Thoracic aorta (tissue), 2 donors: ENCODE data around the gene SCP2D1. TPM values are rescaled to one million over a fixed set of nuclear protein-coding genes. Genes with fewer than 3 reads are reported as not detected.

Experiments
- ATAC-seq: fragments of 150-250 bp; one replicate; pipeline ENCODE4 v1.8.0; 2017; ENCODE audit warnings: low read depth; ENCODE audit not compliant: insufficient number of reproducible peaks, low FRiP score
- DNase-seq: peaks from one replicate; pipeline ENCODE4 v3.0.0-alpha.2; 2020; ENCODE audit warnings: low spot score
- H3K27ac ChIP-seq, 2 donors: fragments of 200-600 bp; sonication (generic); 1 replicate in 1 of 2; 2 replicates in 1 of 2; pipeline ENCODE4 v1.5.1; 2016; ENCODE audit warnings: mild to moderate bottlenecking in 2 of 2, moderate library complexity in 2 of 2
- H3K27me3 ChIP-seq: fragments of 200-600 bp; sonication (generic); replicated peaks from 2 replicates; pipeline ENCODE4 v1.6.0; 2016; ENCODE audit warnings: mild to moderate bottlenecking; ENCODE audit not compliant: insufficient read depth
- H3K36me3 ChIP-seq: fragments of 200-600 bp; sonication (generic); one replicate; pipeline ENCODE4 v1.5.1; 2016
- H3K4me1 ChIP-seq, 2 donors: fragments of 200-600 bp; sonication (generic); 1 replicate in 1 of 2; 2 replicates in 1 of 2; pipeline versions ENCODE4 v1.5.1 to v1.6.0; 2016; ENCODE audit warnings: low read depth in 2 of 2, mild to moderate bottlenecking in 1 of 2; ENCODE audit not compliant: control insufficient read depth in 1 of 2
- H3K4me3 ChIP-seq: fragments of 200-600 bp; sonication (generic); 2 replicates; pipeline ENCODE4 v1.5.1; 2016; ENCODE audit warnings: mild to moderate bottlenecking
- H3K9me3 ChIP-seq: fragments of 200-600 bp; sonication (generic); 2 replicates; pipeline ENCODE4 v1.5.1; 2016
- total RNA-seq, 2 donors: library from RNA; depleted of rRNA; stranded (reverse); fragments of >200 nt; gene quantifications; one replicate each; pipeline versions ENCODE4 v1.1.0 to v1.2.3, GENCODE V29; 2016
- TF ChIP-seq, protein P1 (sequence below): fragments of 200-600 bp; sonication (generic); IDR thresholded peaks from one replicate; pipeline ENCODE4 v1.5.1; 2019; ENCODE audit warnings: antibody characterized with exemption

The SCP2D1 gene
- total RNA-seq, 2 donors from 2014 or later, result not detected

DNA sequence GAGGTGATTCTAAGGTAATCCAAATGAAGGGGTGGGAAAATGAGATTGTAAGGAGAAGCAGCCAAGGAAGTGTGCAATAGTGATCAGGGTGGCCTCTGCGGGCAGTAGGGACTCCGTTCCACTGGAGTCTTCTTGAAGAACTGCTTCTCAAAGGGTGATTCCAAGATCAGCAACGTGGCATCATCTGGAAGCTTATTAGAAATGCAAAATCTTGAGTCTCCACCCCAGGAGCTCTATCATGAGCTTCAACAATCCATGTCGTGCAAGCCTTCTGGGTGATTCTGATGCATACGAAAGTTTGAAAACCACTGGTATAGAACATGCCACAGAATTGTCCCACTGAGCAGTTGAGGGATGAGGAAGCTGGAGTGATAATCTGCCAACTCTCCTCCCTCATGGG is 31.4 kb downstream of the SCP2D1 start:
- TF ChIP-seq, protein P1, sequence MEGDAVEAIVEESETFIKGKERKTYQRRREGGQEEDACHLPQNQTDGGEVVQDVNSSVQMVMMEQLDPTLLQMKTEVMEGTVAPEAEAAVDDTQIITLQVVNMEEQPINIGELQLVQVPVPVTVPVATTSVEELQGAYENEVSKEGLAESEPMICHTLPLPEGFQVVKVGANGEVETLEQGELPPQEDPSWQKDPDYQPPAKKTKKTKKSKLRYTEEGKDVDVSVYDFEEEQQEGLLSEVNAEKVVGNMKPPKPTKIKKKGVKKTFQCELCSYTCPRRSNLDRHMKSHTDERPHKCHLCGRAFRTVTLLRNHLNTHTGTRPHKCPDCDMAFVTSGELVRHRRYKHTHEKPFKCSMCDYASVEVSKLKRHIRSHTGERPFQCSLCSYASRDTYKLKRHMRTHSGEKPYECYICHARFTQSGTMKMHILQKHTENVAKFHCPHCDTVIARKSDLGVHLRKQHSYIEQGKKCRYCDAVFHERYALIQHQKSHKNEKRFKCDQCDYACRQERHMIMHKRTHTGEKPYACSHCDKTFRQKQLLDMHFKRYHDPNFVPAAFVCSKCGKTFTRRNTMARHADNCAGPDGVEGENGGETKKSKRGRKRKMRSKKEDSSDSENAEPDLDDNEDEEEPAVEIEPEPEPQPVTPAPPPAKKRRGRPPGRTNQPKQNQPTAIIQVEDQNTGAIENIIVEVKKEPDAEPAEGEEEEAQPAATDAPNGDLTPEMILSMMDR, result no peak
- no peaks in the 10 kb centered on the region for H3K36me3 ChIP-seq
- H3K4me1 ChIP-seq, result no peaks in the 10 kb centered on the region
- no peaks in the 10 kb centered on the region for H3K9me3 ChIP-seq
- H3K27ac ChIP-seq, result no peak overlapping the region
- H3K4me3 ChIP-seq, result no peak overlapping the region
- no peaks in the 10 kb centered on the region for H3K27me3 ChIP-seq
- DNase-seq, result no peak
- no peak for ATAC-seq

DNA sequence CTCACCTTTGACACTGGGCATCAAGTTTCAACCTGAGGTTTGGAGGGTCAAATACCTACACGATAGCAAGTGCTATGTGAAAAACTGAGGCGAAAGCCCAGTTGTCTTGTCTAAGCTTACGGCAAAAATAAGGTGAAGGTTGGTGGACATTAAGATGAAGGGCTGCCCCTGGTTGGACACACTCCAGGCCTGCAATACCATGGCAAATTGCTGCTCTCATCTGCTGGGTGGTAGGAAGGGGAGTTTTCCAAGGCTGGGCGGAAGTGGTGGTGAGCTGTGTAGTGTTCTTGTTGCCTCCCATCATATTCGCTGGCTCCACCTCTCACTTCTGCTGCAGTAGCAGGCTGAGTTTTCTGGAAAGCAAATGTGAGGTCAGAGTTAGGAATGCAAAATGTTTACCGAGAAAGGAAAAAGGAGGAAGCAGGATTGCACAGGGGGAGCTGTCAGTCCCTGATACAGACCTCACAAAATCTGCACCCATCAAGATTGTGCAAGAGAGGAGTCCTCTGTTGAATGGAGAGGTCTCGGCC is 33.7 kb downstream of the SCP2D1 start:
- Histone ChIP-seq H3K9me3 (no peaks in the 10 kb centered on the region), H3K4me3 (no peak overlapping the region), H3K27me3 (no peaks in the 10 kb centered on the region), H3K36me3 (no peaks in the 10 kb centered on the region), H3K27ac (no peak overlapping the region), H3K4me1 (no peaks in the 10 kb centered on the region)
- TF ChIP-seq, protein P1, result no peak
- DNase-seq (no peak), ATAC-seq (no peak)

DNA sequence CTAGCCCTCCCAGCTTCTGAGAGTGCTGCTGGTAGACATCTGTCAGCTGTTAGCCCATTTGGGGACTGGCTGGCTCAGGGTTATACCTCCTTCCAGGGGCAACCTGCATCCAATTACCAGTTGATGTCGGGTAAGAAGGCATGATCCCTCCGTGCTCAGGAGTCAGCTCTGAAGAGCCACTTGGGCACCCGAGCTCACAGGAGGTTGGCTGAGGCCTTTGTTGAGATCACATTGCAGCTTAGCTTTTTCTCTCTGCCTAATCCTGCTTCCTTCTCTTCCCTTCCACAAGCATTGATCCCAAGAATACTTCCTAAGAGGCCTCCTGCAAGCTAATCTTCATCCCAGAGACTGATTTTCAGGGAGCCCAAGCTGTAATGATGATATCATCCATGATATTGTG is 35.5 kb downstream of the SCP2D1 start:
- no peak overlapping the region for H3K27ac ChIP-seq
- ATAC-seq (no peak), DNase-seq (no peak)
- H3K9me3 ChIP-seq, result no peaks in the 10 kb centered on the region
- H3K27me3 ChIP-seq, result no peaks in the 10 kb centered on the region
- H3K4me3 ChIP-seq, result no peak overlapping the region
- peaks cover 0 to 10% of the 10 kb centered on the region in 2 donors for H3K4me1 ChIP-seq
- no peaks in the 10 kb centered on the region for H3K36me3 ChIP-seq
- TF ChIP-seq, protein P1, result no peak

DNA sequence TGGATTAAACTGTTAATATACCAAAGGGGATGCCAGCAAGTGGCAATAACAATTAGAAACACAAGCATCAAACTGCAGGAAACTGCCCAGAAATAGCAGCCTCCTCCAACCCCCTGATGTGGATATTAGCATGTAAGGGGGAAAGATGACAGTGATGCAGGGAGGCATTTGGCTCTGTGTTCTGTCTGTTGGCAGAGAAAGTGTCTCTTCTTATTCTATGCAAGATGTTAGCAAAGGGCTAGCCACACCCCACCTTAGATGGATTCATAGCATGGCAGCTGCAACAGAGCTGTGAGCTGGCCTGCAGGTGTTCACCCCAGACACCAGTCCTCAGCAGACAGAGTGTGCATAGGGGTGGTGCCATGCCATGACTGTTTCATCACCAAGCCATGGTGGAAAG is 38.0 kb downstream of the SCP2D1 start:
- no peaks in the 10 kb centered on the region for H3K9me3 ChIP-seq
- no peaks in the 10 kb centered on the region for H3K27me3 ChIP-seq
- TF ChIP-seq, protein P1, result no peak
- no peak overlapping the region for H3K27ac ChIP-seq
- DNase-seq (no peak), ATAC-seq (no peak)
- no peak overlapping the region for H3K4me3 ChIP-seq
- no peaks in the 10 kb centered on the region for H3K36me3 ChIP-seq
- peaks cover 0 to 20% of the 10 kb centered on the region in 2 donors for H3K4me1 ChIP-seq

DNA sequence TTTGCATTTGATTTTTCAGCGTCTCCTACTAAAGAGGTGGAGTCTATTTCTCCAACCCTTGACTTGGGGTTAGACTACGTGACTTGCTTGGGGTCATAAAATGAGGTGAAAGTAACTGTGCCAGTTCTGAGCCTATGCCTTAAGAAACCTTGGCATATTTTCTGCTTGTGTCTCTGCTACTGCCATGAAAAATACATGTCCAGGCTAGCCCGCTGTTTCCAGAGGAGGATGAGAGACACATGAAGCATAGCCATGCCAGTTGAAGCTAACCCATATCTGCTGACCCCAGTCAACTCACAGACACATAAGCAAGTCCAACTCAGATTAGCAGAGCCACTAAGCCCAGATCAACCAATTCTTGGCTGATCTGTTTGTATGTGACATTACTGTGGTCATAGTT is 38.7 kb downstream of the SCP2D1 start:
- ATAC-seq (no peak), DNase-seq (no peak)
- Histone ChIP-seq H3K9me3 (no peaks in the 10 kb centered on the region), H3K27ac (no peak overlapping the region), H3K36me3 (no peaks in the 10 kb centered on the region), H3K27me3 (no peaks in the 10 kb centered on the region), H3K4me3 (no peak overlapping the region), H3K4me1 (peaks cover 0 to 27% of the 10 kb centered on the region in 2 donors)
- TF ChIP-seq, protein P1, result no peak
